Panc1 (cell line): Measurements from ENCODE around the gene GDPD5. TPM values are rescaled to one million over a fixed set of nuclear protein-coding genes. Genes with fewer than 3 reads are reported as not detected.

Experiments
- ATAC-seq: fragments of 200-7000 bp; cut with Tn5 transposase; 2 replicates; pipeline ENCODE4 v1.9.1; 2020; ENCODE audit warnings: mild to moderate bottlenecking, moderate library complexity
- BruUV-seq: library from RNA; stranded (reverse); fragments of 400-500 nt; replicated peaks from 2 replicates; lab custom pipeline; 2021; lab: Mats Ljungman, UMichigan
- CTCF ChIA-PET: fragments of 300-600 bp; sonication (Branson Sonifier 250); formaldehyde crosslinking; loops from one replicate; lab custom pipeline; 2022; ENCODE audit warnings: antibody characterized with exemption; lab: Charles Lee
- POLR2A ChIA-PET: fragments of 300-600 bp; sonication (Branson Sonifier 250); formaldehyde crosslinking; loops from one replicate; lab custom pipeline; 2022; ENCODE audit warnings: antibody characterized with exemption; lab: Charles Lee
- DNase-seq: peaks from one replicate; pipeline ENCODE4 v3.0.0-alpha.2; 2010; ENCODE audit warnings: low read depth, low spot score
- H3K27ac ChIP-seq: 2 replicates; pipeline ENCODE4 v1.5.1; 2011; ENCODE audit warnings: mild to moderate bottlenecking, low read length, inconsistent platforms
- H3K27me3 ChIP-seq: fragments of 200-500 bp; sonication (Bioruptor generic); 2 replicates; pipeline ENCODE4 v1.6.0; 2014; ENCODE audit warnings: low read length, inconsistent platforms; ENCODE audit not compliant: control insufficient read depth, insufficient read depth
- H3K36me3 ChIP-seq: fragments of 200-500 bp; sonication (Bioruptor generic); 2 replicates; pipeline ENCODE4 v1.5.1; 2014; ENCODE audit warnings: inconsistent platforms, mild to moderate bottlenecking, low read length, moderate library complexity; ENCODE audit not compliant: control insufficient read depth, insufficient read depth
- H3K4me1 ChIP-seq: 2 replicates; pipeline ENCODE4 v1.5.1; 2011; ENCODE audit warnings: inconsistent platforms, mild to moderate bottlenecking, low read length, moderate library complexity; ENCODE audit not compliant: control insufficient read depth, insufficient read depth
- H3K4me3 ChIP-seq, 2 experiments: 2 replicates each; pipeline ENCODE4 v1.5.1; 2011 to 2012; ENCODE audit warnings: low read depth in 2 of 2, low read length in 2 of 2, mild to moderate bottlenecking in 2 of 2, inconsistent platforms in 1 of 2, moderate library complexity in 1 of 2
- H3K9me3 ChIP-seq: fragments of 200-500 bp; sonication (Bioruptor generic); 2 replicates; pipeline ENCODE4 v1.5.1; 2014; ENCODE audit warnings: low read depth, mild to moderate bottlenecking, inconsistent platforms, low read length, moderate library complexity; ENCODE audit not compliant: control insufficient read depth, insufficient read depth
- POLR2AphosphoS5 ChIP-seq: IDR thresholded peaks from 2 replicates; pipeline ENCODE4 v1.6.1; 2012; ENCODE audit warnings: mild to moderate bottlenecking, low read depth, low read length, moderate library complexity
- SIN3A ChIP-seq: IDR thresholded peaks from 2 replicates; pipeline ENCODE4 v1.6.1; 2012; ENCODE audit warnings: low read depth, mild to moderate bottlenecking, low read length, moderate library complexity, borderline replicate concordance; ENCODE audit not compliant: insufficient read depth
- TCF7L2 ChIP-seq: IDR thresholded peaks from 2 replicates; pipeline ENCODE4 v1.6.1; 2011; ENCODE audit warnings: mild to moderate bottlenecking, low read depth, low read length, inconsistent platforms
- in situ Hi-C: cut with HindIII; loops from 2 replicates; pipeline ENCODE4 v1.10.0; 2016; ENCODE audit warnings: low sequenced_read_pairs, low pct_unique_long_range_greater_than_20kb
- intact Hi-C: fragments of 100-400 bp; cut with micrococcal nuclease; formaldehyde crosslinking; loops from one replicate; pipeline ENCODE4 v1.10.0; 2022; ENCODE audit not compliant: unreplicated experiment
- total RNA-seq: library from RNA; stranded (reverse); gene quantifications from one replicate; pipeline ENCODE4 v1.2.1, GENCODE V29; 2021; ENCODE audit not compliant: unreplicated experiment
- TF ChIP-seq, protein P1 (sequence below), 2 experiments: IDR thresholded peaks; 2 replicates each; pipeline ENCODE4 v1.6.1; 2011 to 2012; ENCODE audit warnings: low read depth in 2 of 2, control low read depth in 1 of 2, low read length in 1 of 2, mild to moderate bottlenecking in 1 of 2, moderate library complexity in 1 of 2; ENCODE audit not compliant: insufficient read depth in 1 of 2
- TF ChIP-seq, protein P2 (sequence below): fragments of 450-650 bp; IDR thresholded peaks from 2 replicates; pipeline ENCODE4 v1.5.1; 2017; ENCODE audit warnings: mild to moderate bottlenecking

The GDPD5 gene
- total RNA-seq, 1 experiment from 2014 or later, result 6.0 TPM

DNA sequence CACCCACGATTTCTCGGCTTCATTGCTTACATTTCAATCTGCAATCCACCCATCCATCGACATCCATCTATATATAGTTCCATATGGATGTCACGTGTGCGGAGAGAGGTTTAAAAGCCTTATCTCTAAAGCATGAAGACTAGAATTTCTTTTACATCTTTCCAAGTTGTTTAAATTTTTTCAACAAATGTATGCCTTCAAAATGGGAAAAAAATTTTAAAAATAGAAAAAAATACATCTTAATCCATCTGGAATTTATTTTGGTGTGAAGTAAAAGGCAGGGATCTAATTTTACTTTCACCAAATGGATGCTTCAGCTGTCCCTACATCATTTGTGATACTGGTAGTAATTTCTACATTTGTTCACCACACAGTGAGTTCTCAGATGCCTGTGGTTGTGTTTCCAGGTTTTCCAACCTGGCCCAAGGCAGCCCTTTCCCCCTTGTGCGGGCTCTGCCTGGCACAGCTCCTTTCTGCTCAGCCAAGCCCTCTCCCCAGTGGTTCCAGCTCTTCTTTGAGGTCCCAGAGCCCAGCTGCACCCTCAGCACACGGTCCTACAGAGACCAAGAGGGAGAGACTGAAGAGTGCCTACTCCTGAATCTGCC, 55.2 kb downstream of the GDPD5 start:
- in situ Hi-C loops, result no loop called here

DNA sequence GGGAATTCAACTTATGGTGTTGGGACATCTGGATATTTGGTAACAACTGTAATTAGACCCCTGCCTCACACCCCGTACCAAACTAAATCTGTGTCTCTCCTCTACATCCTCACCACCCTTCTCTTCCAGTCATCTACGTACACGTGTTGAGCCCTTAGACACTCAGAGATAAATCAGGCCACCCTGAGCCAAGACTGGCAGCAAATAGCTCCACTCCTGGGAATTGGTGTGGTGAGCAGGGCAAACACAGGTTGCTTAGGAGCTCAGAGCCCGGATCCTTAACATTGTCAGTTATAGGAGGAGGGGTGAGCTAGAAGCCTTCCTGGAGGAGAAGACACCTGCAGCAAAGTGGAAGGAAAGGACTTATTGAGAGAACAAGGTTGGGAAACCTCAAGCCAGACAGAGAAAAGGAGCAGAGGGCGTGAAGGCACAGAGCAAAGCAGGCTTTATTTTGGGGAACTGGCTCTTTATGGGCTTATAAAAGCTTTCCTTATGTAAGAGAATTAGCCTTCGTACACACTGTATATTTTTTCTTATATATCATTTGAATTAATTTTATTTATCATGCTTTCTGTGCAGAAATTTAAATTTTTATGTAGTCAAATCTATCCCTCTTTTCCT, 55.8 kb downstream of the GDPD5 start:
- no TSS peak for BruUV-seq
- ChIA-PET POLR2A (no interaction called here), CTCF (interaction anchor here (1.2 kb wide), 1 partner anchor 330 kb away, joined by 14 read pairs; no protein-coding TSS in a partner anchor)
- H3K27me3 ChIP-seq, result no peaks in the 10 kb centered on the region
- no peak overlapping the region for H3K4me3 ChIP-seq
- DNase-seq, result no peak
- no peak for ATAC-seq
- in situ Hi-C loops (no loop called here), intact Hi-C loops (no loop called here)
- no peaks in the 10 kb centered on the region for H3K4me1 ChIP-seq
- no peak for TF ChIP-seq TCF7L2
- TF ChIP-seq, protein P1, sequence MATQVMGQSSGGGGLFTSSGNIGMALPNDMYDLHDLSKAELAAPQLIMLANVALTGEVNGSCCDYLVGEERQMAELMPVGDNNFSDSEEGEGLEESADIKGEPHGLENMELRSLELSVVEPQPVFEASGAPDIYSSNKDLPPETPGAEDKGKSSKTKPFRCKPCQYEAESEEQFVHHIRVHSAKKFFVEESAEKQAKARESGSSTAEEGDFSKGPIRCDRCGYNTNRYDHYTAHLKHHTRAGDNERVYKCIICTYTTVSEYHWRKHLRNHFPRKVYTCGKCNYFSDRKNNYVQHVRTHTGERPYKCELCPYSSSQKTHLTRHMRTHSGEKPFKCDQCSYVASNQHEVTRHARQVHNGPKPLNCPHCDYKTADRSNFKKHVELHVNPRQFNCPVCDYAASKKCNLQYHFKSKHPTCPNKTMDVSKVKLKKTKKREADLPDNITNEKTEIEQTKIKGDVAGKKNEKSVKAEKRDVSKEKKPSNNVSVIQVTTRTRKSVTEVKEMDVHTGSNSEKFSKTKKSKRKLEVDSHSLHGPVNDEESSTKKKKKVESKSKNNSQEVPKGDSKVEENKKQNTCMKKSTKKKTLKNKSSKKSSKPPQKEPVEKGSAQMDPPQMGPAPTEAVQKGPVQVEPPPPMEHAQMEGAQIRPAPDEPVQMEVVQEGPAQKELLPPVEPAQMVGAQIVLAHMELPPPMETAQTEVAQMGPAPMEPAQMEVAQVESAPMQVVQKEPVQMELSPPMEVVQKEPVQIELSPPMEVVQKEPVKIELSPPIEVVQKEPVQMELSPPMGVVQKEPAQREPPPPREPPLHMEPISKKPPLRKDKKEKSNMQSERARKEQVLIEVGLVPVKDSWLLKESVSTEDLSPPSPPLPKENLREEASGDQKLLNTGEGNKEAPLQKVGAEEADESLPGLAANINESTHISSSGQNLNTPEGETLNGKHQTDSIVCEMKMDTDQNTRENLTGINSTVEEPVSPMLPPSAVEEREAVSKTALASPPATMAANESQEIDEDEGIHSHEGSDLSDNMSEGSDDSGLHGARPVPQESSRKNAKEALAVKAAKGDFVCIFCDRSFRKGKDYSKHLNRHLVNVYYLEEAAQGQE (IDR thresholded peaks at IDR 0.05; ENCODE audit: insufficient read depth in 1 of 2, low read depth in 2 of 2, low read length in 1 of 2), result no peak
- TF ChIP-seq, protein P2, sequence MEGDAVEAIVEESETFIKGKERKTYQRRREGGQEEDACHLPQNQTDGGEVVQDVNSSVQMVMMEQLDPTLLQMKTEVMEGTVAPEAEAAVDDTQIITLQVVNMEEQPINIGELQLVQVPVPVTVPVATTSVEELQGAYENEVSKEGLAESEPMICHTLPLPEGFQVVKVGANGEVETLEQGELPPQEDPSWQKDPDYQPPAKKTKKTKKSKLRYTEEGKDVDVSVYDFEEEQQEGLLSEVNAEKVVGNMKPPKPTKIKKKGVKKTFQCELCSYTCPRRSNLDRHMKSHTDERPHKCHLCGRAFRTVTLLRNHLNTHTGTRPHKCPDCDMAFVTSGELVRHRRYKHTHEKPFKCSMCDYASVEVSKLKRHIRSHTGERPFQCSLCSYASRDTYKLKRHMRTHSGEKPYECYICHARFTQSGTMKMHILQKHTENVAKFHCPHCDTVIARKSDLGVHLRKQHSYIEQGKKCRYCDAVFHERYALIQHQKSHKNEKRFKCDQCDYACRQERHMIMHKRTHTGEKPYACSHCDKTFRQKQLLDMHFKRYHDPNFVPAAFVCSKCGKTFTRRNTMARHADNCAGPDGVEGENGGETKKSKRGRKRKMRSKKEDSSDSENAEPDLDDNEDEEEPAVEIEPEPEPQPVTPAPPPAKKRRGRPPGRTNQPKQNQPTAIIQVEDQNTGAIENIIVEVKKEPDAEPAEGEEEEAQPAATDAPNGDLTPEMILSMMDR, result no peak
- H3K9me3 ChIP-seq, result no peaks in the 10 kb centered on the region
- no peaks in the 10 kb centered on the region for H3K36me3 ChIP-seq
- H3K27ac ChIP-seq, result no peak overlapping the region

More for the DNA sequence above, 55.2 kb downstream of the GDPD5 start:
- H3K4me1 ChIP-seq, result no peaks in the 10 kb centered on the region
- intact Hi-C loops, result no loop called here
- no peaks in the 10 kb centered on the region for H3K9me3 ChIP-seq
- ChIA-PET CTCF (interaction anchor here (1.2 kb wide), 1 partner anchor 331 kb away, joined by 14 read pairs; no protein-coding TSS in a partner anchor), POLR2A (no interaction called here)
- ATAC-seq (no peak), DNase-seq (no peak)
- BruUV-seq, result no TSS peak
- no peaks in the 10 kb centered on the region for H3K36me3 ChIP-seq
- no peak overlapping the region for H3K27ac ChIP-seq
- H3K27me3 ChIP-seq, result no peaks in the 10 kb centered on the region
- no peak for TF ChIP-seq SIN3A
- TF ChIP-seq TCF7L2, result no peak
- TF ChIP-seq, protein P2, result no peak
- TF ChIP-seq POLR2AphosphoS5, result no peak
- TF ChIP-seq, protein P1 (IDR thresholded peaks at IDR 0.05; ENCODE audit: insufficient read depth in 1 of 2, low read depth in 2 of 2, low read length in 1 of 2), result no peak
- no peak overlapping the region for H3K4me3 ChIP-seq
